ENCODE results near the gene FCMR.

FCMR gene

DNA sequence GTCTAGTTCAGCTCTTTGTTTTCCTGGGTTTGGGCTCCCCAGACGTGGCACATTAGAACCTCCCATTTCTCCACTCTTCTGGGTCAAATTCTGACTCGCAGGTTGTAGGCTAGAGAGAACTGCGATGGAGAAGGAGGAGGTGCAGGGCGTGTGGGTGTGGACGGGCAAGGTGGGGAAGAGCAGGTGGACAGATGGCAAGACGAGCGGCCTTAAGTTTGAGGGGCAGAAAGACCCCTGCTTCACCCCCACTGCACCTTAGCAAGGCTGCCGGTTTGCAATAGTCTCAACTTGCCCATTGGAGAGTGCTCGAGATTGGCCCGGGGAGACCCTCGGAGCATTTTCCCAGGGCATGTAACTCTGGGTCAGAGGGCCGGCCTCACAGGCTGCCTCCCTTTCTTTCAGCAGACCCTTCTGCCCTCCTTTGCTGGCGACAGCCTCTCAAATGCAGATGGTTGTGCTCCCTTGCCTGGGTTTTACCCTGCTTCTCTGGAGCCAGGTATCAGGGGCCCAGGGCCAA, 22.8 kb downstream of the FCMR start:
- Histone ChIP-seq H3K27ac (ENCODE audit: low read depth, low read length, severe bottlenecking) (no peak overlapping the region), H3K4me3 (ENCODE audit: extremely low read depth, insufficient read depth, low read length, poor library complexity, severe bottlenecking) (no peak overlapping the region), H3K36me3 (ENCODE audit: control insufficient read depth, insufficient read depth, low read length) (no peaks in the 10 kb centered on the region), H3K9me3 (ENCODE audit: control insufficient read depth, low read length) (no peaks in the 10 kb centered on the region), H3K4me1 (ENCODE audit: control insufficient read depth, insufficient read depth, low read length, poor library complexity, severe bottlenecking) (peaks cover 23% of the 10 kb centered on the region)
- WGBS, 2 experiments (ENCODE audit: insufficient coverage in 2 of 2), result 94% methylated on average over 6 to 8 of the region's 13 CpGs

DNA sequence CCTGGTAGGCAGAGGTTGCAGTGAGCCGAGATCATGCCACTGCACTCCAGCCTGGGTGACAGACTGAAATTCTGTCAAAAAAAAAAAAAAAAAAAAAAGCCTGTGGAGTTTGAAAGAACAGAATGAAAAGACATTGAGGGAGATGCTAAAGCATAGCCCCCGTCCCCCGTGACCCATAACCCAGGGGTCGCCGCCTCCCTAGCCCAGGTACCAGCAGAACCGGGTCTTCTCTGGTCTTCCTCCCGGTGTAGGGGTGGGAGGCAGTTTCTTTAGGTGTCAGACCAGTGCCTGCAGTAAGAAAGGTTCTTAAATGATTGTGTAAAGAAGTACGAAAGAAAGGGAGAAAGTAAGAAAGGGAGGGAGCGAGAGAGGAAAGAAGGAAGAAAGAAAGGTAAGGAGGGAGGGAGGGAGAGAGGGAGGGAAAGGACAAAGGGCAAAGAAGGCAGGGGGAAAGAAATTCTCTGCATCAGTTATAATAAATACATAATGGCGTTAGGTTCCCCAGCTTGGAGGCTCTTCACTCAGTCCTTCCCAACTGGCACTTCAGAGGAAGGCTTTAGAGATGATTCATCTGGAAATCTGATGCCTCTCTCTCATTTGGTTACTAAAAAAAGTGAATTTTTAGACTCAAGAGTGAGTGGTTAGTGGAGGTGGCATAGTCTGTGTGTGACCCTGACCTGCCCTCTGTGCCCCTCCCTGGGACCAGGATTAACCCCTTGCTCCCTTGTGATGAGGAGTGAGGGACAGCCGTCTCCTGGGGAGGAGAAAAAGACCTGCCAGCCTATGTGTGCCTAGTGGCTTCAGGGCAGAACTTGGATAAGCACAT, 23.4 kb downstream of the FCMR start:
- 80% methylated on average over 10 of the region's 11 CpGs for WGBS, 2 experiments (ENCODE audit: insufficient coverage in 2 of 2)
- H3K4me3 ChIP-seq (ENCODE audit: extremely low read depth, insufficient read depth, low read length, poor library complexity, severe bottlenecking), result no peak overlapping the region
- H3K4me1 ChIP-seq (ENCODE audit: control insufficient read depth, insufficient read depth, low read length, poor library complexity, severe bottlenecking), result peaks cover 23% of the 10 kb centered on the region
- H3K9me3 ChIP-seq (ENCODE audit: control insufficient read depth, low read length), result no peaks in the 10 kb centered on the region
- no peak overlapping the region for H3K27ac ChIP-seq (ENCODE audit: low read depth, low read length, severe bottlenecking)
- H3K36me3 ChIP-seq (ENCODE audit: control insufficient read depth, insufficient read depth, low read length), result no peaks in the 10 kb centered on the region

DNA sequence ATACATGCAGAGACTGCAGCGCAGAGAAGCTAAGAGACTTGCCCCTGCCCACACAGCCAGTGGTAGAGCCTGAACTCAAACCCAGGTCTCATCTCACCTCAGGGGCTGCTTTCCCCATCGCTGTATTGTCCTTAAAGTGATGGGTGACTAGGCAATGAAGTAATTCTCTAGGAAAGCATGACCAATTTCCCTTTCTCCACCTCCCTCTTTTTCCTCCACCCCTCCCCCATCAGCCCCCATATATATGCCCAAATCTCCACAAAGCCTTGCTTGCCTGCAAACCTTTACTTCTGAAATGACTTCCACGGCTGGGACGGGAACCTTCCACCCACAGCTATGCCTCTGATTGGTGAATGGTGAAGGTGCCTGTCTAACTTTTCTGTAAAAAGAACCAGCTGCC, 24.6 kb downstream of the FCMR start, which contains the start of gene IL24:
IL24 (plus strand) TSS at position 269 of the 400 bp plus-strand sequence. CDS start 390 bp downstream, outside the sequence.
- whole genome bisulfite sequencing, 2 experiments (ENCODE audit: insufficient coverage in 2 of 2), result 100% methylated on average over 1 of the region's 4 CpGs; no CpG with 5 or more reads in 1 of the 2 experiments
- H3K4me3 ChIP-seq (ENCODE audit: extremely low read depth, insufficient read depth, low read length, poor library complexity, severe bottlenecking), result no peak within 1 kb of the TSS
- no peaks in the 10 kb centered on the region for H3K9me3 ChIP-seq (ENCODE audit: control insufficient read depth, low read length)
- peaks cover 23% of the 10 kb centered on the region for H3K4me1 ChIP-seq (ENCODE audit: control insufficient read depth, insufficient read depth, low read length, poor library complexity, severe bottlenecking)
- no peaks in the 10 kb centered on the region for H3K36me3 ChIP-seq (ENCODE audit: control insufficient read depth, insufficient read depth, low read length)
- no peak within 1 kb of the TSS for H3K27ac ChIP-seq (ENCODE audit: low read depth, low read length, severe bottlenecking)

DNA sequence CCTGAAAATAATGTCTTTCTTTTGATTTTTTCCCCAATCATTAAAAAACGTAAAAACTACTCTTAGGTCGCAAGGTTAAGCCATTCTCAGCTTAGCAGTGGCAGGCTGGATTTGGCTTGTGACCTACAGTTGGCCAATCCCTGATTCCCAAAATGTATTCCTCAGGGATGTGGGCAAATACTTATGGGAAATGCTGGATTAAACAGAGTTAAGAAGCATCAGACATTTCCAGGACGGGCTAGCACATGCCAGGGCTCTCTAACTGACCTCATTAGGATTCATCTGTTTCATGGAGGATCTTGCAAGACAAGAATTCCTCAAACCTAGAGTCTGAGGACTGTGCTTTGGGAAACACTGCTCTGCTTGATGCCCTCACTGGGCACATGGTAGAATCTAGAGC, 25.5 kb downstream of the FCMR start:
- H3K4me1 ChIP-seq (ENCODE audit: control insufficient read depth, insufficient read depth, low read length, poor library complexity, severe bottlenecking), result peaks cover 23% of the 10 kb centered on the region

DNA sequence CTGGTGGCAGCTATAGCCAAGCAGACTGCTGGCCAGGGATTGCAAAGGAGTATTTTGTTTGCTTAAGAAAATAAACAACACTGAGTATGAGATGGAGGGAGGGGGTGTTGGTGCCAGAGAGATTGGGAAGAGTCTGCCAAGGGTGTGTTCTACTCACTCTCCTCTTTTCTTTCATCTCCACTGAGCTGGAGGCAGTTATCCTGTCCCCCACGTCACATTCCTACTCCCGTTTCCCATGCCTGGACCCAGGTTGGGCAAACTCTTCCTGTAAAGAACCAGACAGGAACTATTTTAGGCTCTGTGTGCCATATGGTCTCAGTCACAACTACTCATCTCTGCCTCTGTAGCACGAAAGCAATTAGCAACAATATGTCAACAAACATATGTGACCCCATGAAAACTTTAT, 25.9 kb downstream of the FCMR start:
- WGBS, 2 experiments (ENCODE audit: insufficient coverage in 2 of 2), result 67 to 86% methylated on average over 1 to 2 of the region's 3 CpGs
- Histone ChIP-seq H3K27ac (ENCODE audit: low read depth, low read length, severe bottlenecking) (no peak overlapping the region), H3K4me3 (ENCODE audit: extremely low read depth, insufficient read depth, low read length, poor library complexity, severe bottlenecking) (no peak overlapping the region), H3K4me1 (ENCODE audit: control insufficient read depth, insufficient read depth, low read length, poor library complexity, severe bottlenecking) (peaks cover 23% of the 10 kb centered on the region), H3K36me3 (ENCODE audit: control insufficient read depth, insufficient read depth, low read length) (no peaks in the 10 kb centered on the region), H3K9me3 (ENCODE audit: control insufficient read depth, low read length) (no peaks in the 10 kb centered on the region)

More for the DNA sequence above, 25.5 kb downstream of the FCMR start:
- Histone ChIP-seq H3K4me3 (ENCODE audit: extremely low read depth, insufficient read depth, low read length, poor library complexity, severe bottlenecking) (no peak overlapping the region), H3K27ac (ENCODE audit: low read depth, low read length, severe bottlenecking) (no peak overlapping the region), H3K9me3 (ENCODE audit: control insufficient read depth, low read length) (no peaks in the 10 kb centered on the region), H3K36me3 (ENCODE audit: control insufficient read depth, insufficient read depth, low read length) (no peaks in the 10 kb centered on the region)
- 100% methylated on average over 3 of the region's 3 CpGs for WGBS, 2 experiments (ENCODE audit: insufficient coverage in 2 of 2)

DNA sequence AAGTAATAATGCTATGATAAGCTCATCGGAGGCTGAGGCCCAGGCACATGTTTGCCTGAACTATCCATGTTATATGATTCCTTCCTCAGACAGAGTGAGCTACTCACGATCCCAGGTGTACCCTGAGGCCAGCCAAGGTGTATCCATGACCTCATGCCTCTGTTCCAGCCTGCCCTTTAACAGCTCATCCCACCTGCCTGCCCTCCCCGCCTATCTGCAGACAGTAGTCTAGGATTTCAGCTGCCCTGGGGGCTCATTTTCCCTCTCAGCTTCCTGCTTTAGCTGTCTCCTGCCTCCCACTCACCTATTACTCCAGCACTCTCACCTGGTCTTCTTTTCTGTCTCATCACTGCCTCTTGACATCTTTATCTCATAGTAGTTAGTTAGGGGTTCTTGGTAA, 26.4 kb downstream of the FCMR start:
- 79 to 85% methylated on average over 2 to 3 of the region's 3 CpGs for WGBS, 2 experiments (ENCODE audit: insufficient coverage in 2 of 2)
- no peak overlapping the region for H3K27ac ChIP-seq (ENCODE audit: low read depth, low read length, severe bottlenecking)
- peaks cover 28% of the 10 kb centered on the region for H3K4me1 ChIP-seq (ENCODE audit: control insufficient read depth, insufficient read depth, low read length, poor library complexity, severe bottlenecking)

DNA sequence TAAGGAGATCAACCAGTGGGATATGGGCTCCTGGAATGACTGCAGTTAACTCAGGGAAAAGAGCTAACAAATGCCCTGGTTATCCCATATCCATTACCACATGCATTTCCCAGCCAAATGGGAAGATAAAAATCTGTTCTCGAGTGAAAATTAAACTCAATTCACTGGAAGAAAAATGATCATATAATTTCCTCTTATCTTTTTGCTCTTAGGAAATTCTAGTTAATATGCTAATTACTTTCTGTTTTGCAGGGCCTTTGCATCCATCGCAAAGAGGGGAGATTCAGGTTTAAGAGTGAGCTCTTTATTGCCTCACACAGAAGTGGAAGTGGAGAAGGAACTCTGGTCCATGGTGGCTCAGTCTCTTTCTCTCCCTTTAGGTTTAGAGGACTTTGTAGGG, 28.4 kb downstream of the FCMR start:
- WGBS, 2 experiments (ENCODE audit: insufficient coverage in 2 of 2), result 100% methylated on average over 1 of the region's 2 CpGs; no CpG with 5 or more reads in 1 of the 2 experiments
- Histone ChIP-seq H3K9me3 (ENCODE audit: control insufficient read depth, low read length) (no peaks in the 10 kb centered on the region), H3K27ac (ENCODE audit: low read depth, low read length, severe bottlenecking) (no peak overlapping the region), H3K36me3 (ENCODE audit: control insufficient read depth, insufficient read depth, low read length) (no peaks in the 10 kb centered on the region), H3K4me1 (ENCODE audit: control insufficient read depth, insufficient read depth, low read length, poor library complexity, severe bottlenecking) (peaks cover 25% of the 10 kb centered on the region), H3K4me3 (ENCODE audit: extremely low read depth, insufficient read depth, low read length, poor library complexity, severe bottlenecking) (no peak overlapping the region)

More for the DNA sequence above, 26.4 kb downstream of the FCMR start:
- Histone ChIP-seq H3K36me3 (ENCODE audit: control insufficient read depth, insufficient read depth, low read length) (no peaks in the 10 kb centered on the region), H3K9me3 (ENCODE audit: control insufficient read depth, low read length) (no peaks in the 10 kb centered on the region), H3K4me3 (ENCODE audit: extremely low read depth, insufficient read depth, low read length, poor library complexity, severe bottlenecking) (no peak overlapping the region)

DNA sequence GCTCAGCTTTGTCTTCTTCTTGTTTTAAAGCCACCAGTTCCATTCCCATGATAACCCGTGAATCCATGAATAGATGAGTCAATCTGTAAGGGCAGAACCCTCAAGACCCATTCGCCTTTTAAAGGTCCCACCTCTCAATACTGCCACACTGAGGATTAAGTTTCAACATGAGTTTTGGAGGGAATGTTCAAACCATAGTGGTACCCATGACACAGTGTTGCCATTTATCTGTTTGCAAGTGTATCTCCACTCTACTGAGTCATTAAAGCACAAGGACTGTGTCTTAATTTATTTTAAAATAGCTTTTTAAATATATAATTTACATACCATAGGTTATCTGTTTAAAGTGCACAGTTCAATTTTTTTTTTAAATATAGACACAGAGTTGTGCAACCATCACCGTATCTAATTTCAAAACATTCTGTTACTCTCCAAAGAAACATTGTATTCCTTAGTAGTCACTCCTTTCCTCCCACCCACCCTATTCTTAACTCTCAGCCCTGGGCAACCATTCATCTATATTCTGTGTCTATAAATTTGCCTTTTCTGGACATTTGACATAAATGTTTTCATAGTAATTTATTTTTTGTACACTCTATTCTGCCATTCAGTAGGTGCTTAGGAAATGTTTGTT, 29.3 kb downstream of the FCMR start:
- Histone ChIP-seq H3K9me3 (ENCODE audit: control insufficient read depth, low read length) (no peaks in the 10 kb centered on the region), H3K27ac (ENCODE audit: low read depth, low read length, severe bottlenecking) (no peak overlapping the region), H3K36me3 (ENCODE audit: control insufficient read depth, insufficient read depth, low read length) (no peaks in the 10 kb centered on the region), H3K4me1 (ENCODE audit: control insufficient read depth, insufficient read depth, low read length, poor library complexity, severe bottlenecking) (peaks cover 18% of the 10 kb centered on the region), H3K4me3 (ENCODE audit: extremely low read depth, insufficient read depth, low read length, poor library complexity, severe bottlenecking) (no peak overlapping the region)
- 94 to 100% methylated on average over 2 of the region's 3 CpGs for WGBS, 2 experiments (ENCODE audit: insufficient coverage in 2 of 2)

DNA sequence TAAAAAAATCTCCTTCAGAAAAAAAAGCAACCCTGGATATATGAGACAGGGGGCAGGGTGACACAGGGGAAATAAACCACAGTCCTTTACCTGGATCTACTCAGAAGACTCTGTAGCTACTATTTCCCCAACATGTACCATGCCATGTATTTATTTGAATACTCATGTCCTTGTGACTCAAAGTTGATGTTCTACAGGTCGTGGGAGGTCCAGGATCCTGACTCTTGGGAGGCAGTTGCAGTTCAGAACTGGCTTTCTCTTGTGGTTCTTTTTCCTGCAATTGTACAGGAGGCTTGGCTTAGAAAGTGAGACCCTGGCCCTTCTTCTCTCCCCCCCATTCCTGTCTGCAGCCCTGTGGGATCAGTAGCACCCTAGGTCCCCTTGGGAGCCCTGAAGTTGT, 30.3 kb downstream of the FCMR start:
- no peaks in the 10 kb centered on the region for H3K36me3 ChIP-seq (ENCODE audit: control insufficient read depth, insufficient read depth, low read length)
- no peak overlapping the region for H3K4me3 ChIP-seq (ENCODE audit: extremely low read depth, insufficient read depth, low read length, poor library complexity, severe bottlenecking)
- no peaks in the 10 kb centered on the region for H3K9me3 ChIP-seq (ENCODE audit: control insufficient read depth, low read length)
- no peak overlapping the region for H3K27ac ChIP-seq (ENCODE audit: low read depth, low read length, severe bottlenecking)
- 100% methylated on average over 1 of the region's 1 CpG for WGBS, 2 experiments (ENCODE audit: insufficient coverage in 2 of 2)
- peaks cover 18% of the 10 kb centered on the region for H3K4me1 ChIP-seq (ENCODE audit: control insufficient read depth, insufficient read depth, low read length, poor library complexity, severe bottlenecking)

DNA sequence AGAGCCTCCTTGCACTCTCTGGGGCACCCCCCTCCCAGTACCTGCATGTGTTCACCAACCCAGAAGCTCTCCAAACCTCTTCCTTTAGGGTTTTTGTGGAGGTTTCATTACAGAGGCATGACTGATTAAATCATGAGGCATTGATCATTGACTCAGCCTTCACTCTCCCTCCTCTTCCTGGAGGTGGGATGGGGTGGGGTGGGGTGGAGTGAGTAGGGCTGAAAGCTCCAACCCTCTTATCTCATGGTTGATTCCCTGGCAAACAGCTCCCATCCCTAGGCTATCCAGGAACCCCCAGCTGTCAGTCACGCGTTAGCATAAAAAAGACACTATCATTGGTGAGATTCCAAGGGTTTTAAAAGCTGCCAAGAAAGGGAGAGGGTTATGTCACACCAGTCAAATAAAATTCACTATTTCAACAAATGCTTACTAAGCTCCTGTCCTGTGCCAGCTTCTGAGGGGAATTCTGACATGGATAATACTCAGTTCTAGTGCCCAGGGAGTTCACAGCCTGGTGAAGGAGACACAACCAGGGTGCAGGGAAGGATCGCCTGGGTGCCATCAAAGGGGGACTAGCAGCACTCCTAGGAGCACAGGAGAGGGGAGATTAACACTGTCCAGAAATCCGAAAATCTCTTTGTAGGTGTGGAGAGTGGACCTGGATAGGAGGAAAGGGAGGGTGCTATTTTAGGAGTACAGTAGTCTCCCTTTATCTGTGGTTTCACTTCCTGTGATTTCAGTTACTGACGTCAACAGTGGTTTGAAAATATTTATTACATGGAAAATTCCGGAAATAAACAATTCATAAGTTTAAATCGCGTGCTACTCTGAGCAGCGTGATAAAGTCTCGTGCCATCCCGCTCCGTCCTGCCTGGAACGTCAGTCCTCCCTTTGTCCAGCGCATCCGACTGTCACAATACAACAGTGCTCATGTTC, 31.3 kb downstream of the FCMR start:
- no peaks in the 10 kb centered on the region for H3K9me3 ChIP-seq (ENCODE audit: control insufficient read depth, low read length)
- H3K36me3 ChIP-seq (ENCODE audit: control insufficient read depth, insufficient read depth, low read length), result no peaks in the 10 kb centered on the region
- H3K4me3 ChIP-seq (ENCODE audit: extremely low read depth, insufficient read depth, low read length, poor library complexity, severe bottlenecking), result no peak overlapping the region
- WGBS, 2 experiments (ENCODE audit: insufficient coverage in 2 of 2), result 86 to 91% methylated on average over 11 to 14 of the region's 15 CpGs
- no peak overlapping the region for H3K27ac ChIP-seq (ENCODE audit: low read depth, low read length, severe bottlenecking)
- peaks cover 10% of the 10 kb centered on the region for H3K4me1 ChIP-seq (ENCODE audit: control insufficient read depth, insufficient read depth, low read length, poor library complexity, severe bottlenecking)
